ENCODE measurements around the gene COL15A1.

- TF ChIP-seq CTCF (IDR thresholded peaks at IDR 0.05) (no peak), ZFX (IDR thresholded peaks at IDR 0.05; ENCODE audit: borderline replicate concordance) (no peak)
These were observed 18.5 kb upstream of the COL15A1 start for GRCh38 chr9:98924946-98925820.
